Panc1 (cell line): Measurements from ENCODE around the gene LINGO1. TPM values are rescaled to one million over a fixed set of nuclear protein-coding genes. Genes with fewer than 3 reads are reported as not detected.

Experiments
- ATAC-seq: fragments of 200-7000 bp; cut with Tn5 transposase; 2 replicates; pipeline ENCODE4 v1.9.1; 2020; ENCODE audit warnings: mild to moderate bottlenecking, moderate library complexity
- BruUV-seq: library from RNA; stranded (reverse); fragments of 400-500 nt; replicated peaks from 2 replicates; lab custom pipeline; 2021; lab: Mats Ljungman, UMichigan
- CTCF ChIA-PET: fragments of 300-600 bp; sonication (Branson Sonifier 250); formaldehyde crosslinking; loops from one replicate; lab custom pipeline; 2022; ENCODE audit warnings: antibody characterized with exemption; lab: Charles Lee
- POLR2A ChIA-PET: fragments of 300-600 bp; sonication (Branson Sonifier 250); formaldehyde crosslinking; loops from one replicate; lab custom pipeline; 2022; ENCODE audit warnings: antibody characterized with exemption; lab: Charles Lee
- DNase-seq: peaks from one replicate; pipeline ENCODE4 v3.0.0-alpha.2; 2010; ENCODE audit warnings: low read depth, low spot score
- H3K27ac ChIP-seq: 2 replicates; pipeline ENCODE4 v1.5.1; 2011; ENCODE audit warnings: mild to moderate bottlenecking, low read length, inconsistent platforms
- H3K27me3 ChIP-seq: fragments of 200-500 bp; sonication (Bioruptor generic); 2 replicates; pipeline ENCODE4 v1.6.0; 2014; ENCODE audit warnings: low read length, inconsistent platforms; ENCODE audit not compliant: control insufficient read depth, insufficient read depth
- H3K36me3 ChIP-seq: fragments of 200-500 bp; sonication (Bioruptor generic); 2 replicates; pipeline ENCODE4 v1.5.1; 2014; ENCODE audit warnings: inconsistent platforms, mild to moderate bottlenecking, low read length, moderate library complexity; ENCODE audit not compliant: control insufficient read depth, insufficient read depth
- H3K4me1 ChIP-seq: 2 replicates; pipeline ENCODE4 v1.5.1; 2011; ENCODE audit warnings: inconsistent platforms, mild to moderate bottlenecking, low read length, moderate library complexity; ENCODE audit not compliant: control insufficient read depth, insufficient read depth
- H3K4me3 ChIP-seq, 2 experiments: 2 replicates each; pipeline ENCODE4 v1.5.1; 2011 to 2012; ENCODE audit warnings: low read depth in 2 of 2, low read length in 2 of 2, mild to moderate bottlenecking in 2 of 2, inconsistent platforms in 1 of 2, moderate library complexity in 1 of 2
- H3K9me3 ChIP-seq: fragments of 200-500 bp; sonication (Bioruptor generic); 2 replicates; pipeline ENCODE4 v1.5.1; 2014; ENCODE audit warnings: low read depth, mild to moderate bottlenecking, inconsistent platforms, low read length, moderate library complexity; ENCODE audit not compliant: control insufficient read depth, insufficient read depth
- CTCF ChIP-seq: fragments of 450-650 bp; IDR thresholded peaks from 2 replicates; pipeline ENCODE4 v1.5.1; 2017; ENCODE audit warnings: mild to moderate bottlenecking
- POLR2AphosphoS5 ChIP-seq: IDR thresholded peaks from 2 replicates; pipeline ENCODE4 v1.6.1; 2012; ENCODE audit warnings: mild to moderate bottlenecking, low read depth, low read length, moderate library complexity
- REST ChIP-seq, 2 experiments: IDR thresholded peaks; 2 replicates each; pipeline ENCODE4 v1.6.1; 2011 to 2012; ENCODE audit warnings: low read depth in 2 of 2, control low read depth in 1 of 2, low read length in 1 of 2, mild to moderate bottlenecking in 1 of 2, moderate library complexity in 1 of 2; ENCODE audit not compliant: insufficient read depth in 1 of 2
- SIN3A ChIP-seq: IDR thresholded peaks from 2 replicates; pipeline ENCODE4 v1.6.1; 2012; ENCODE audit warnings: low read depth, mild to moderate bottlenecking, low read length, moderate library complexity, borderline replicate concordance; ENCODE audit not compliant: insufficient read depth
- TCF7L2 ChIP-seq: IDR thresholded peaks from 2 replicates; pipeline ENCODE4 v1.6.1; 2011; ENCODE audit warnings: mild to moderate bottlenecking, low read depth, low read length, inconsistent platforms
- in situ Hi-C: cut with HindIII; loops from 2 replicates; pipeline ENCODE4 v1.10.0; 2016; ENCODE audit warnings: low sequenced_read_pairs, low pct_unique_long_range_greater_than_20kb
- intact Hi-C: fragments of 100-400 bp; cut with micrococcal nuclease; formaldehyde crosslinking; loops from one replicate; pipeline ENCODE4 v1.10.0; 2022; ENCODE audit not compliant: unreplicated experiment
- total RNA-seq: library from RNA; stranded (reverse); gene quantifications from one replicate; pipeline ENCODE4 v1.2.1, GENCODE V29; 2021; ENCODE audit not compliant: unreplicated experiment

LINGO1 gene
- total RNA-seq, 1 experiment from 2014 or later, result 18.2 TPM

GRCh38 chr15:77564341-77564740 lies 68.4 kb downstream of the LINGO1 start:
- intact Hi-C loops (no loop called here), in situ Hi-C loops (no loop called here)
- H3K4me3 ChIP-seq, result no peak overlapping the region
- peak overlapping the region; percentile 56; the same call in 1 of the 2 replicates for H3K27ac ChIP-seq
- no peak for TF ChIP-seq SIN3A
- no peaks in the 10 kb centered on the region for H3K27me3 ChIP-seq
- ChIA-PET POLR2A (no interaction called here), CTCF (interaction anchor here (0.6 kb wide), 1 partner anchor 23 kb away, joined by 5 read pairs; no protein-coding TSS in a partner anchor)
- ATAC-seq (no peak), DNase-seq (no peak)
- no peaks in the 10 kb centered on the region for H3K9me3 ChIP-seq
- no peaks in the 10 kb centered on the region for H3K36me3 ChIP-seq
- BruUV-seq, result no TSS peak
- H3K4me1 ChIP-seq, result peaks cover 23% of the 10 kb centered on the region

- intact Hi-C loops, result no loop called here
- H3K27ac ChIP-seq, result no peak overlapping the region; the same call in 1 of the 2 replicates
- BruUV-seq, result no TSS peak
- peaks cover 20% of the 10 kb centered on the region for H3K4me1 ChIP-seq
- no peaks in the 10 kb centered on the region for H3K9me3 ChIP-seq
- in situ Hi-C loops, result no loop called here
- POLR2A ChIA-PET, result no interaction called here
- CTCF ChIA-PET, result interaction anchor here (0.6 kb wide), 1 partner anchor 22 kb away, joined by 5 read pairs; no protein-coding TSS in a partner anchor
- TF ChIP-seq TCF7L2, result no peak
- no peak for TF ChIP-seq REST (IDR thresholded peaks at IDR 0.05; ENCODE audit: insufficient read depth in 1 of 2, low read depth in 2 of 2, low read length in 1 of 2)
- TF ChIP-seq SIN3A, result no peak
- TF ChIP-seq POLR2AphosphoS5, result no peak
- no peak for TF ChIP-seq CTCF
- no peak for ATAC-seq
- H3K4me3 ChIP-seq, result no peak overlapping the region
- no peak for DNase-seq
- no peaks in the 10 kb centered on the region for H3K36me3 ChIP-seq
- H3K27me3 ChIP-seq, result no peaks in the 10 kb centered on the region
These were observed 69.0 kb downstream of the LINGO1 start for GRCh38 chr15:77563623-77564156.

Other genes starting within 250 kb of the LINGO1 start
- 58.7 TPM for gene PEAK1, start 212.8 kb downstream of the LINGO1 start, total RNA-seq
- 54.0 TPM for gene HMG20A, start 212.0 kb downstream of the LINGO1 start, total RNA-seq